Esophagus muscularis mucosa (tissue), 4 donors: Measurements from ENCODE around the gene FRA10AC1.

Source experiments
- EP300 ChIP-seq: sonication (generic); formaldehyde crosslinking; IDR thresholded peaks from one replicate; pipeline ENCODE4 v1.6.1; 2017; ENCODE audit warnings: antibody characterized with exemption
- POLR2A ChIP-seq: fragments of 450-650 bp; IDR thresholded peaks from one replicate; pipeline ENCODE4 v1.6.1; 2017; ENCODE audit warnings: antibody characterized with exemption, moderate library complexity, mild to moderate bottlenecking, low read depth
- POLR2AphosphoS5 ChIP-seq, 2 donors: sonication (generic); formaldehyde crosslinking; IDR thresholded peaks; one replicate each; pipeline ENCODE4 v1.6.1; 2017; ENCODE audit warnings: antibody characterized with exemption in 2 of 2
- TF ChIP-seq, protein P1 (sequence below), 3 experiments: fragments of 200-600 bp in 2 of 3; fragments of 450-650 bp in 1 of 3; sonication (generic) in 2 of 3; IDR thresholded peaks; one replicate each; pipeline ENCODE4 v1.5.1; 2017 to 2019; ENCODE audit warnings: antibody characterized with exemption in 3 of 3, mild to moderate bottlenecking in 2 of 3, moderate library complexity in 1 of 3

DNA sequence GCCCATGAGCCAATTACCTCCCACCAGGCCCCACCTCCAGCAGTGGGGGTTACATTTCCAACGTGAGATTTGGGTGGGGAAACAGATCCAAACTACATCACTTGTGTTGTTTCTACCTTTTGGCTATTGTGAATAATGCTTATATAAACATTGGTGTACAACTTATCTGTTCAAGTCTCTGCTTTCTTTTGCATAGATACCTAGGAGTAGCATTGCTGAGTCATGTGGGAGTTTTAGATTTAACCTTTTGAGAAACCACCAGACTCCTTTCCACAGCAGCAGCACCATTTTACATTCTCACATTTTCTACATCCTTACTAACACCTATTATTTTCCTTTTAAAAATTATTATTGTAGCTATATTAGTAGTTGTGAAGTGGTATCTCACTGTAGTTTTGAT is 14.4 kb upstream of the FRA10AC1 start:
- TF ChIP-seq, protein P1, sequence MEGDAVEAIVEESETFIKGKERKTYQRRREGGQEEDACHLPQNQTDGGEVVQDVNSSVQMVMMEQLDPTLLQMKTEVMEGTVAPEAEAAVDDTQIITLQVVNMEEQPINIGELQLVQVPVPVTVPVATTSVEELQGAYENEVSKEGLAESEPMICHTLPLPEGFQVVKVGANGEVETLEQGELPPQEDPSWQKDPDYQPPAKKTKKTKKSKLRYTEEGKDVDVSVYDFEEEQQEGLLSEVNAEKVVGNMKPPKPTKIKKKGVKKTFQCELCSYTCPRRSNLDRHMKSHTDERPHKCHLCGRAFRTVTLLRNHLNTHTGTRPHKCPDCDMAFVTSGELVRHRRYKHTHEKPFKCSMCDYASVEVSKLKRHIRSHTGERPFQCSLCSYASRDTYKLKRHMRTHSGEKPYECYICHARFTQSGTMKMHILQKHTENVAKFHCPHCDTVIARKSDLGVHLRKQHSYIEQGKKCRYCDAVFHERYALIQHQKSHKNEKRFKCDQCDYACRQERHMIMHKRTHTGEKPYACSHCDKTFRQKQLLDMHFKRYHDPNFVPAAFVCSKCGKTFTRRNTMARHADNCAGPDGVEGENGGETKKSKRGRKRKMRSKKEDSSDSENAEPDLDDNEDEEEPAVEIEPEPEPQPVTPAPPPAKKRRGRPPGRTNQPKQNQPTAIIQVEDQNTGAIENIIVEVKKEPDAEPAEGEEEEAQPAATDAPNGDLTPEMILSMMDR (IDR thresholded peaks at IDR 0.05), result no peak
- no peak for TF ChIP-seq POLR2AphosphoS5 (IDR thresholded peaks at IDR 0.05)
- TF ChIP-seq POLR2A, result no peak
- no peak for TF ChIP-seq EP300
